ENCODE data around the gene SORT1.

The SORT1 gene

DNA sequence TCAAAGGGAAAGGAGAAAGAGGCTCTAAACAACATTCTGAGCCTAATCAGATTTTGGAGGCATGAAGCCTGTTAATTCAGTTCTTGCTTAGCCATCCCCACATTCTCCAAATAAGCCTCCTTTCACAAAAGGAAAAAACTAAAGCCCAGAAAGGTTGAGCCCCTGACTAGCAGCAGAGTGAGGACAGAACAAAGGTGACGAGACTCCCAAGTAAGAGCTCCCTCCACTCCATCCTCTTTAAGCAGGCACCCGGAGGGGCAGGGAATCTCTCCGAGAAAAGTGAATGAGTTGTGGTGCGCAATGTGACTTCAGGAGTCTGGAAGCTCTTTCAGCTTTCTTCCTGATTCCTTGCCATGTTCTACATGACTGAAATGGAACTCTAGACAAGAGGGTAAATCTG lies 47.5 kb downstream of the SORT1 start:
- Histone ChIP-seq H2AFZ (ENCODE audit: low read depth) (no peak overlapping the region), H3K36me3 (ENCODE audit: insufficient read depth) (no peaks in the 10 kb centered on the region), H3K79me2 (ENCODE audit: insufficient read depth, low read depth) (no peaks in the 10 kb centered on the region), H3K27ac (no peak overlapping the region), H3K4me3 (IDR thresholded peaks at IDR 0.05; ENCODE audit: insufficient read depth, low read depth, low read length) (no peak overlapping the region), H3K9ac (no peak overlapping the region), H4K20me1 (ENCODE audit: insufficient read depth) (no peaks in the 10 kb centered on the region), H3K4me2 (no peak overlapping the region), H3K27me3 (ENCODE audit: insufficient read depth, low read depth) (no peaks in the 10 kb centered on the region), H3K4me1 (ENCODE audit: low read depth, poor library complexity, severe bottlenecking) (no peaks in the 10 kb centered on the region)
- TF ChIP-seq, protein P1, sequence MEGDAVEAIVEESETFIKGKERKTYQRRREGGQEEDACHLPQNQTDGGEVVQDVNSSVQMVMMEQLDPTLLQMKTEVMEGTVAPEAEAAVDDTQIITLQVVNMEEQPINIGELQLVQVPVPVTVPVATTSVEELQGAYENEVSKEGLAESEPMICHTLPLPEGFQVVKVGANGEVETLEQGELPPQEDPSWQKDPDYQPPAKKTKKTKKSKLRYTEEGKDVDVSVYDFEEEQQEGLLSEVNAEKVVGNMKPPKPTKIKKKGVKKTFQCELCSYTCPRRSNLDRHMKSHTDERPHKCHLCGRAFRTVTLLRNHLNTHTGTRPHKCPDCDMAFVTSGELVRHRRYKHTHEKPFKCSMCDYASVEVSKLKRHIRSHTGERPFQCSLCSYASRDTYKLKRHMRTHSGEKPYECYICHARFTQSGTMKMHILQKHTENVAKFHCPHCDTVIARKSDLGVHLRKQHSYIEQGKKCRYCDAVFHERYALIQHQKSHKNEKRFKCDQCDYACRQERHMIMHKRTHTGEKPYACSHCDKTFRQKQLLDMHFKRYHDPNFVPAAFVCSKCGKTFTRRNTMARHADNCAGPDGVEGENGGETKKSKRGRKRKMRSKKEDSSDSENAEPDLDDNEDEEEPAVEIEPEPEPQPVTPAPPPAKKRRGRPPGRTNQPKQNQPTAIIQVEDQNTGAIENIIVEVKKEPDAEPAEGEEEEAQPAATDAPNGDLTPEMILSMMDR (conservative IDR thresholded peaks at IDR 0.05; ENCODE audit: low read depth, low read length) = no peak

DNA sequence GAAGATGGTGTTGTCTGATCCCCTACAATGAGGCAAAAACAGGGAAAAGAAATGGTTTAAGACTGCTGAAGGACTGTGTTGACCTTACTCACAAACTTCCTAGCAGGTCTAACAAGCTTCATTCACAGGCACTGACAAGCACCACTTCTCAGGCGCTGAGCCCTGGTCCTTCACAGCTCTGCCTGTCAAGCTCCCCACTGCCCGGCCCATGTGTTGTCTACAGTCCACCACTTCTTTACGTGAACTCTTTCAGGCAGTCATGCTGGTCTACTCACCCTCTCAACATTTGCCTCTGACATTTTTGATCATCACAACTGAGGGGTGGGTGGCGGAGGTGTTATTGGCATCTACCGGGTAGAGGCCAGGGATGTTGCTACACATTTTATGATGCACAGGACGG lies 50.2 kb downstream of the SORT1 start:
- H3K4me3 ChIP-seq (IDR thresholded peaks at IDR 0.05; ENCODE audit: insufficient read depth, low read depth, low read length) = no peak overlapping the region
- no peaks in the 10 kb centered on the region for H3K4me1 ChIP-seq (ENCODE audit: low read depth, poor library complexity, severe bottlenecking)
- H3K36me3 ChIP-seq (ENCODE audit: insufficient read depth) = no peaks in the 10 kb centered on the region
- TF ChIP-seq, protein P1 (conservative IDR thresholded peaks at IDR 0.05; ENCODE audit: low read depth, low read length) = no peak
- no peak overlapping the region for H2AFZ ChIP-seq (ENCODE audit: low read depth)
- no peak overlapping the region for H3K9ac ChIP-seq
- no peaks in the 10 kb centered on the region for H3K27me3 ChIP-seq (ENCODE audit: insufficient read depth, low read depth)
- H4K20me1 ChIP-seq (ENCODE audit: insufficient read depth) = no peaks in the 10 kb centered on the region
- no peak overlapping the region for H3K27ac ChIP-seq
- H3K79me2 ChIP-seq (ENCODE audit: insufficient read depth, low read depth) = no peaks in the 10 kb centered on the region
- no peak overlapping the region for H3K4me2 ChIP-seq

DNA sequence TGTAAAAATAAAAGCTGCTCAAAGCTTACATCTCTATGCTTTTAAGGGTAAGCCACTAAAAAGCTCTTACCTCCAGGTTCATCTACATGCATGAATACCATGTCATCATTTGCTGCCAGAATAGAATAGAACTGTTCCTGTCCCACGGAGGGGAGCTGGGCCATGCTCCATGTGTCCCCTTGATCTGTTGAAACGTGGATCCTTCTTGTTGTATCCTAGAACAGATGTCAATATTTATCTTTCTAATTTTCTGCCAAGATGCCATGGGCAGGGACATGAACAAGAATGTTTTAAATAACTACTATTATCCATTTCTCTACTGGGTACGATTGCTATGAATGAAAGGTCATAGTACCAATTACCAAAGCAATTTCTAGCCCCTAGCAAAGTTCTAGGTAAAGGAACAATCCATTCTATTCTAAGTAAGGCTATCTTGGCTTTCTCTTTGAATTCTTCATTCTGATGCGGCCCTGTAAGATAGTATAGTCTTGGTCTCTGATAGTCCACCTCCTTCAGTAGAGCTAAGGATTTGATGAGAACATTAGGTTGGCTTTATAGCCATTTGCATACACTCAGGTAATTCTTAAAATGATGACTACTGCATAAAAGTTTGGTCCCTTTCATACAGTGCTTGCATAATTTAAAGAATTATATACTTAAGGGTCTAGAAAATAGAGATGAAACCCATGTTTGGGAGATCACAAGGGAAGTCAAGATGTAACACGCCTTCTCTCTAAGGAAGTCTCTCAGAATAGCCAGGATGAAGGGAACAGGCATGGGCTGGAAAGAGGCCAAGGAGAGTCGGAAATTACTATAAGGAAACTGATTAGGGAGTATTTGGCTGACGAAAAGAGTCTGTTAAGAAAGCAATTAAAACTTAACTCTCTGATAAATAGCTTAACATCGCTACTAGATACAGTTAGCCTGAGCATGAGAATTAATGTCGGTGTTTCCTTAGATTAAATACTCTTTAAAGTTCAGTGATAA lies 55.5 kb downstream of the SORT1 start:
- Histone ChIP-seq H3K27ac (no peak overlapping the region), H4K20me1 (ENCODE audit: insufficient read depth) (no peaks in the 10 kb centered on the region), H3K79me2 (ENCODE audit: insufficient read depth, low read depth) (no peaks in the 10 kb centered on the region), H3K27me3 (ENCODE audit: insufficient read depth, low read depth) (no peaks in the 10 kb centered on the region), H3K4me2 (no peak overlapping the region), H3K9ac (no peak overlapping the region), H3K4me3 (IDR thresholded peaks at IDR 0.05; ENCODE audit: insufficient read depth, low read depth, low read length) (no peak overlapping the region), H3K4me1 (ENCODE audit: low read depth, poor library complexity, severe bottlenecking) (no peaks in the 10 kb centered on the region), H2AFZ (ENCODE audit: low read depth) (no peak overlapping the region), H3K36me3 (ENCODE audit: insufficient read depth) (no peaks in the 10 kb centered on the region)
- TF ChIP-seq, protein P1 (conservative IDR thresholded peaks at IDR 0.05; ENCODE audit: low read depth, low read length) = no peak

DNA sequence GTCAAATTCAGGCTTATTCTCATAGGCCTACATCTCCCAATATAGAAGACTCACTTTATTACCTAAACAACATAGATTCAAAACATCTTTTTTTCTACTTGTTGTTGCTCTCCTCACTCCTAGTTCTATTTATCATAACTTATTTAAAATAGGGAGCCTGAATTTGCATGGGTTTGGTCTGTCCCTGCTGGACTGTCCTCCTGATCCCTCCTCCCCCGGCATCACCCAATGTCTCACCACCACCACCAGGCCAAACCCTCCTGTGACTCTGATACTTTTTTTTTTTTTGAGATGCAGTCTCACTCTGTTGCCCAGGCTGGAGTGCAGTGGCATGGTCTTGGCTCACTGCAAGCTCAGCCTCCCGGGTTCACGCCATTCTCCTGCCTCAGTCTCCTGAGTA lies 59.1 kb downstream of the SORT1 start:
- H3K9ac ChIP-seq = no peak overlapping the region
- H3K79me2 ChIP-seq (ENCODE audit: insufficient read depth, low read depth) = no peaks in the 10 kb centered on the region
- TF ChIP-seq, protein P1 (conservative IDR thresholded peaks at IDR 0.05; ENCODE audit: low read depth, low read length) = no peak
- H3K4me3 ChIP-seq (IDR thresholded peaks at IDR 0.05; ENCODE audit: insufficient read depth, low read depth, low read length) = no peak overlapping the region
- no peaks in the 10 kb centered on the region for H3K27me3 ChIP-seq (ENCODE audit: insufficient read depth, low read depth)
- no peaks in the 10 kb centered on the region for H3K36me3 ChIP-seq (ENCODE audit: insufficient read depth)
- H4K20me1 ChIP-seq (ENCODE audit: insufficient read depth) = no peaks in the 10 kb centered on the region
- H3K27ac ChIP-seq = no peak overlapping the region
- no peak overlapping the region for H3K4me2 ChIP-seq
- no peak overlapping the region for H2AFZ ChIP-seq (ENCODE audit: low read depth)
- H3K4me1 ChIP-seq (ENCODE audit: low read depth, poor library complexity, severe bottlenecking) = no peaks in the 10 kb centered on the region
